ENCODE results near the gene THSD4. TPM values are rescaled to one million over a fixed set of nuclear protein-coding genes. Genes with fewer than 3 reads are reported as not detected.

Gene THSD4
- total RNA-seq, 1 donor from 2014 or later = 66.8 TPM

DNA sequence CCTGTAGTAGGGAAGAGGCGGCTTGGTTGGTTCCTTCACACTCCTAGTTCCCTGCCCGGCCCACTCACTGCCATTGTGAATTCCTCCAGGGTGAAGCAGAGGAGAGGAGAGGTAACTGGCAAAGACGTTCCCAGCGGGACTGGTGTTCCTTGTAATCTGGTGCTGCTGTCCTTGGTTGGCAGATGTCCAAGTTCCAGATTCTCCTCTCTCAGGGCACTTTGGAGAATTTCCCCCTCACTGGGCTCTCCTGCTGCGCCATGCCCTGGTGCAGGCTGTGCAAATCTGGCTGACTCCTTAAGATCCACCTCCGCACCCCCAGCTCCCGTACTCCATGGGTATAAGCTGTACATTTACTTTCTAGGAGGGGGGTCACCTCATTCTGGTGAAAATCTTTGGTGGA is 37.3 kb downstream of the THSD4 start:
- Histone ChIP-seq H3K27me3 (no peaks in the 10 kb centered on the region), H3K4me1 (peaks cover 21% of the 10 kb centered on the region), H3K4me3 (no peak overlapping the region), H3K27ac (no peak overlapping the region), H3K9me3 (no peaks in the 10 kb centered on the region), H3K36me3 (no peaks in the 10 kb centered on the region)
- intact Hi-C loops (cut with DNase I) = no loop called here
- no peak for TF ChIP-seq CTCF (IDR thresholded peaks at IDR 0.05)
- TF ChIP-seq POLR2A (IDR thresholded peaks at IDR 0.05) = no peak
- no peak for TF ChIP-seq POLR2AphosphoS5 (IDR thresholded peaks at IDR 0.05; ENCODE audit: insufficient read depth in 1 of 2, low read depth in 1 of 2)
- DNase-seq (ENCODE audit: extremely low spot score in 2 of 2) = no peak

- Histone ChIP-seq H3K9me3 (no peaks in the 10 kb centered on the region), H3K27ac (no peak overlapping the region), H3K36me3 (no peaks in the 10 kb centered on the region), H3K27me3 (no peaks in the 10 kb centered on the region), H3K4me1 (peaks cover 21% of the 10 kb centered on the region), H3K4me3 (no peak overlapping the region)
- intact Hi-C loops (cut with DNase I) = no loop called here
- DNase-seq (ENCODE audit: extremely low spot score in 2 of 2) = no peak
- TF ChIP-seq POLR2A (IDR thresholded peaks at IDR 0.05) = no peak
- TF ChIP-seq CTCF (IDR thresholded peaks at IDR 0.05) = no peak
- TF ChIP-seq POLR2AphosphoS5 (IDR thresholded peaks at IDR 0.05; ENCODE audit: insufficient read depth in 1 of 2, low read depth in 1 of 2) = no peak
Observed at GRCh38 chr15:71153823-71154524, 38.7 kb downstream of the THSD4 start.

GRCh38 chr15:71154607-71155200 is 39.4 kb downstream of the THSD4 start:
- H3K36me3 ChIP-seq = no peaks in the 10 kb centered on the region
- peaks cover 17% of the 10 kb centered on the region for H3K4me1 ChIP-seq
- no peaks in the 10 kb centered on the region for H3K27me3 ChIP-seq
- H3K4me3 ChIP-seq = no peak overlapping the region
- intact Hi-C loops (cut with DNase I) = no loop called here
- no peak for TF ChIP-seq POLR2A (IDR thresholded peaks at IDR 0.05)
- no peak for TF ChIP-seq CTCF (IDR thresholded peaks at IDR 0.05)
- TF ChIP-seq POLR2AphosphoS5 (IDR thresholded peaks at IDR 0.05; ENCODE audit: insufficient read depth in 1 of 2, low read depth in 1 of 2) = no peak
- DNase-seq (ENCODE audit: extremely low spot score in 2 of 2) = no peak
- no peaks in the 10 kb centered on the region for H3K9me3 ChIP-seq
- no peak overlapping the region for H3K27ac ChIP-seq

- TF ChIP-seq POLR2A (IDR thresholded peaks at IDR 0.05) (no peak), POLR2AphosphoS5 (IDR thresholded peaks at IDR 0.05; ENCODE audit: insufficient read depth in 1 of 2, low read depth in 1 of 2) (no peak), CTCF (IDR thresholded peaks at IDR 0.05) (no peak)
- DNase-seq (ENCODE audit: extremely low spot score in 2 of 2) = no peak
- intact Hi-C loops (cut with DNase I) = no loop called here
- Histone ChIP-seq H3K4me3 (no peak overlapping the region), H3K9me3 (no peaks in the 10 kb centered on the region), H3K4me1 (peaks cover 9% of the 10 kb centered on the region), H3K36me3 (no peaks in the 10 kb centered on the region), H3K27me3 (no peaks in the 10 kb centered on the region), H3K27ac (no peak overlapping the region)
Observed at GRCh38 chr15:71155534-71155933, 40.3 kb downstream of the THSD4 start.

- intact Hi-C loops (cut with DNase I) = no loop called here
- H3K9me3 ChIP-seq = no peaks in the 10 kb centered on the region
- no peaks in the 10 kb centered on the region for H3K27me3 ChIP-seq
- H3K4me1 ChIP-seq = no peaks in the 10 kb centered on the region
- H3K4me3 ChIP-seq = no peak overlapping the region
- no peak overlapping the region for H3K27ac ChIP-seq
- no peak for DNase-seq (ENCODE audit: extremely low spot score in 2 of 2)
- TF ChIP-seq POLR2AphosphoS5 (IDR thresholded peaks at IDR 0.05; ENCODE audit: insufficient read depth in 1 of 2, low read depth in 1 of 2) (no peak), CTCF (IDR thresholded peaks at IDR 0.05) (no peak), POLR2A (IDR thresholded peaks at IDR 0.05) (no peak)
- no peaks in the 10 kb centered on the region for H3K36me3 ChIP-seq
Observed at GRCh38 chr15:71160976-71161375, 45.7 kb downstream of the THSD4 start.
